Measurements from ENCODE around the gene SORL1.
A peak's percentile ranks its signal among the peaks of the same experiment; 100 is the strongest.

DNA sequence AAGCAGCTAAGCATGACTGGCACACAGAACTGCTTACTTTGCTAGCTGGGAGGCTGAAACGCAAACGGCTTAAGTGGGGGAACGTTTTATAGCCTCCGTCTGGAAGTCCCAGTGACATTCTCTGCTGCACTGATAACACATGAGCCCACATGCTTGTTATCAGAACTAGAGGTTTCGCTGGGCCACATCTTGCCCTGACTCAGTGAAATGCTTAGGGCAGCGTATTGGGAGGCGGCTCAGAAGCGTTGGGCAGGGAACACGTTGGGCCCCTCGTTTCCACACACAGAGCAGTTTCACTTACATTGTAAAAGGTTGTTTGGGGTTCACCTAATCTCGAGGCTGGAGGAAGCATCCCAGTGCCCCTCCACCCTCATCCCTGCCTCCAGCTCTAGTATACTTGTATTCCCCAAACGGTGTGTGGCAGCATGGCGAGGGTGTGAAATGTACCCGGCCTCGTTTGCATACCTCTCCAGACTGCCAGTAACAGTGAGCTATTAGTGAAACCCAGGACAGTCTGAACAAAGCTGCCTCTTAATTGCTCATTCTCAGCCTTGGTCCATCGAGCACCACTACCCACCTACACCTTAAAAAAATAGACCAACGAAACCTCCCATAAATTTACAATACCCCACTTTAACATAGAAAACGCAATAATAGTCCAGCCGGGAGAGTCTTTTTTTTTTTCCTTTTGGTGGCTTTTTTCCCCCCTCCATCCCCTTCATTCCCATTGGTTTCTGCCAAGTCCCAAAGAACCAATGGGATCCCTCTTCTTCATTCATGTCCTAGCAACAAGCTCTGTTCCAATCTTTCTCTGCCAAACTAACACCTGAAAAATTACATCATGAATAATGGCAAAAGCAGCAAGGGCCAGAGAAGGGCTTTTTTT is 219.4 kb downstream of the SORL1 start:
- TF ChIP-seq, protein P1, sequence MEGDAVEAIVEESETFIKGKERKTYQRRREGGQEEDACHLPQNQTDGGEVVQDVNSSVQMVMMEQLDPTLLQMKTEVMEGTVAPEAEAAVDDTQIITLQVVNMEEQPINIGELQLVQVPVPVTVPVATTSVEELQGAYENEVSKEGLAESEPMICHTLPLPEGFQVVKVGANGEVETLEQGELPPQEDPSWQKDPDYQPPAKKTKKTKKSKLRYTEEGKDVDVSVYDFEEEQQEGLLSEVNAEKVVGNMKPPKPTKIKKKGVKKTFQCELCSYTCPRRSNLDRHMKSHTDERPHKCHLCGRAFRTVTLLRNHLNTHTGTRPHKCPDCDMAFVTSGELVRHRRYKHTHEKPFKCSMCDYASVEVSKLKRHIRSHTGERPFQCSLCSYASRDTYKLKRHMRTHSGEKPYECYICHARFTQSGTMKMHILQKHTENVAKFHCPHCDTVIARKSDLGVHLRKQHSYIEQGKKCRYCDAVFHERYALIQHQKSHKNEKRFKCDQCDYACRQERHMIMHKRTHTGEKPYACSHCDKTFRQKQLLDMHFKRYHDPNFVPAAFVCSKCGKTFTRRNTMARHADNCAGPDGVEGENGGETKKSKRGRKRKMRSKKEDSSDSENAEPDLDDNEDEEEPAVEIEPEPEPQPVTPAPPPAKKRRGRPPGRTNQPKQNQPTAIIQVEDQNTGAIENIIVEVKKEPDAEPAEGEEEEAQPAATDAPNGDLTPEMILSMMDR (IDR thresholded peaks at IDR 0.05): no peak
- TF ChIP-seq POLR2AphosphoS5 (IDR thresholded peaks at IDR 0.05): peak in 1 of 2 donors; percentile 35
